Spleen (tissue), 7 donors: ENCODE data around the gene ZC3H14.

Experiments
- CTCF ChIP-seq, 11 experiments: fragments of 200-600 bp in 7 of 11; fragments of 450-650 bp in 4 of 11; sonication (generic) in 4 of 11; IDR thresholded peaks in 8 of 11; conservative IDR thresholded peaks in 3 of 11; 1 replicate in 7 of 11; 2 replicates in 4 of 11; pipeline versions ENCODE4 v1.4.0 to v1.8.0; 2016 to 2021; ENCODE audit warnings: antibody characterized with exemption in 11 of 11, inconsistent platforms in 4 of 11, mild to moderate bottlenecking in 1 of 11
- POLR2A ChIP-seq, 3 donors: fragments of 450-650 bp; IDR thresholded peaks; one replicate each; pipeline ENCODE4 v1.5.1; 2017; ENCODE audit warnings: antibody characterized with exemption in 3 of 3, mild to moderate bottlenecking in 1 of 3
- POLR2AphosphoS5 ChIP-seq, 3 donors: sonication (generic); formaldehyde crosslinking; IDR thresholded peaks; one replicate each; pipeline ENCODE4 v1.5.1; 2017; ENCODE audit warnings: antibody characterized with exemption in 3 of 3
- donor health status: DM: no; HTN: no; CAD: no; lungs with moderate emphysema.
- donor health status: DM: no; HTN: no; CAD: no.
- donor health status: DM: no; HTN: no; CAD: no.

GRCh38 chr14:88607829-88608228 lies 45.0 kb downstream of the ZC3H14 start:
- TF ChIP-seq CTCF (IDR thresholded peaks at IDR 0.05 in 8 of 11, conservative IDR thresholded peaks at IDR 0.05 in 3 of 11): no peak
- no peak for TF ChIP-seq POLR2A (IDR thresholded peaks at IDR 0.05)
- TF ChIP-seq POLR2AphosphoS5 (IDR thresholded peaks at IDR 0.05): no peak
